DMS153 treated with DMSO at 0.1 percent for 48 hours (cell line): ENCODE measurements around the gene SYNCRIP.
"Not testable (repeated sequence)": the region's sequence is repeated elsewhere in the genome, so short reads cannot be mapped to it uniquely, and the experiment has no call there.

Experiments
- DNase-seq: peaks from one replicate; lab custom pipeline; 2025; ENCODE audit not compliant: unreplicated experiment; lab: John Stamatoyannopoulos, UW

Gene SYNCRIP

DNA sequence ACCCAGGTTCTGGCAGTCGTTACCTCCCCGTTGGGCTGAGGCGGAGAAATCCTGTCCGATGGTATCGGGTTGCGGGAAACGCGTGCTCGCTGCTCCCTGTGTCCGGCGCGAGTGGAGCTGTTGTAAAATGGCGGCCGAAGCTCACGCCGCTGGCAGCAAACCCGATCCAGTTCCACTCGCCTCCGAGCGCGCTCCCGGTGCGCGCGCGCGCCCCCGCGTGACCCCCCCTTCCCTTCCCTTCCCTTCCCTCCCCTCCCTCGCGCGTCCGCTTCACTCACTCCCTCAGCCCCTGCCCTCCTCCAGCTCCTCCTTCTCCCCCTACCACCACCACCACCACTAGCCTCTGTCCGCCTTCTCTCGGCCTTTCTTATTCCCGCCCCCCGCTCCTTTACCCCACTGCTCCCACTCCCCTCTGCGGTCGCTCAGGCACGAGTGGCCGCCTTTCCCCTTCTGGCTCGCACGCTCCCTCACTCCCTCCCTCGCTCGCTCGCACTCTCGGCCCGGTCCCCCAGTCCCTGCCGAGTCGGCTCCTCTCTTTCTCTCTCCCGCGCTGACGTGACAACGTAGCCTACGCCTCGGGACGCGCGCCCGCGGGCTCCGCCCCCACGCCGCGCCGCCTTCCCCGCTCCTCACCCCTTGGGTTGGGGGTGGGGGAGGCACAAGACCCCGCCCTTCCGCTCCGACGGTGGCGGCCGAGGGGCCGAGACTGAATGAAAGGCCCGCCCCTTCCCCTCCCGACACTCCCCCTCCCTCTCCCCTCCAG, at the start of gene SYNCRIP:
SYNCRIP (minus strand) TSS at position 113 of the 763 bp plus-strand sequence. CDS start 1,447 bp downstream, outside the sequence.
- peak; percentile 98 for DNase-seq

DNA sequence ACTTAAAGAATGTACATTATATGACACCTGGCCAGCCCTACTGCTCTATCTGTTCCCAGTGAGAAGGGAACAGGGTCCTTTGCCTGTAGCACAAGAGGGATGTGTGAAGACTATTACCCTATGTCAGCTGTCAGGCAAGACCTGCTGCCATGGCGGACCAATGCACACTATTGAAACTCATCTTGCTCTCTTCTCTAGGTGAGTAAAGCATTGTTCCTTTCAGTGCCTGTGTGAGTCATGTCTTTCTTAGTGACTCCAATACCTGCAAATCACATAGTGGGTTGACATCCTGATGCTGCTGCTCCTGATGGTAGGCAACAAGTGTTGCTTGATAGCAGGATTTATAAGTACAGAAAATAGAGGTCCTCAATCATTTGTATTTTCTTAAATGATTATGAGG, 48.8 kb upstream of the SYNCRIP start:
- DNase-seq = no peak

DNA sequence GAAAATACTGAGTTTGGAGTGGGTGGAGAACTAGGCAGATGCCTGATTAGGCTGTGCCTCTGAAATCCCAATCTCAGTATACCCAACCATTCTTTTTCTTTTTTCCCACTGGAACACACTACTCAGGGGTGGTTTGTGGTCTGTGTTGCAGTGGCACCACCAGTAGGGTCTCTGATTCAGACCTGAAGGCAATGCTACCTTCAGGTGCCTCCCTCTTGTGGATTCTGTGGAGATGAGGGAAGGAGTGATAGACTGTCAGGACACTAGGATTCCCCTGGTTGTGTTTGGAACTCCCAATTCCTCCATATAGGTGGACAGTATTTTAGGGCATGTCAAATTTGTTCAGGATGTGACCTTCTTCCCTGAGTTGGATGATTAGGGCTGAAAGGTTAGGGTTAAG, 47.4 kb upstream of the SYNCRIP start:
- DNase-seq = no peak

DNA sequence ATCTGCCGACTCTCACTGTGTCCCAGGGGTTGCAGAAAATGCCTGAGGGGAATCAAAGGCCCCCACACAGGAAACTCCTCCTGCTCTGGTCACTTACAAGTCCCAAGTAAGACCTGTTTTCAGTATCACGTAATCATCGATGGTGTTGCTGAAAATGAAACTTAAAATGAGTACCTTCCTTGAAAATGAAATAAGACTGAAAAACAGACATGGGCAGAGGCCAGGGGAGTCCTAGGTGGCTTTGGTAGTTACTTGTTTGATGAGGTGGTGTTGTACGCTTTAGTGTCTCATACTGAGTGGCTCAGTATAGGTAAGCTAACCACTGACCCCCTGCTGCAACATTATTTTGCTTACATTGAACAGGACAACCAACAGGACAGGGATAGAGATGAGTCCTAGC, 43.0 kb upstream of the SYNCRIP start:
- DNase-seq = no peak

DNA sequence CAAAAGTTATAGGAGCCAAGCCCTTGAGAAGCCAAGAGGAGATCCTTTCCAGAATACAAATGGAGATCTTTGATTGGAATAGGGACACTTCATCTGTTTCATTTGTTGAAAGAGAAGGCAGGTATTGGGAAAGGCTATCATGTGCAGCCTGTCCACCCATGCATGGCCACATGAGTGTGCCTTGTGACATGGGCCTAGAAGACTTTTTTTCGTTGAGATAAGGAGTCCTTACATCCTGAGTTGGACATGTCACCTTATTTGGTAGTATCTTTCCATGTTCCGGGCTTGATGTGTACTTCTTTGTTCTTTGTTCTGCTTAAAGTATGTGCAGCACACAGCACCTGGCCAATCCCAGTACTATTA, 42.1 kb upstream of the SYNCRIP start:
- DNase-seq = no peak

DNA sequence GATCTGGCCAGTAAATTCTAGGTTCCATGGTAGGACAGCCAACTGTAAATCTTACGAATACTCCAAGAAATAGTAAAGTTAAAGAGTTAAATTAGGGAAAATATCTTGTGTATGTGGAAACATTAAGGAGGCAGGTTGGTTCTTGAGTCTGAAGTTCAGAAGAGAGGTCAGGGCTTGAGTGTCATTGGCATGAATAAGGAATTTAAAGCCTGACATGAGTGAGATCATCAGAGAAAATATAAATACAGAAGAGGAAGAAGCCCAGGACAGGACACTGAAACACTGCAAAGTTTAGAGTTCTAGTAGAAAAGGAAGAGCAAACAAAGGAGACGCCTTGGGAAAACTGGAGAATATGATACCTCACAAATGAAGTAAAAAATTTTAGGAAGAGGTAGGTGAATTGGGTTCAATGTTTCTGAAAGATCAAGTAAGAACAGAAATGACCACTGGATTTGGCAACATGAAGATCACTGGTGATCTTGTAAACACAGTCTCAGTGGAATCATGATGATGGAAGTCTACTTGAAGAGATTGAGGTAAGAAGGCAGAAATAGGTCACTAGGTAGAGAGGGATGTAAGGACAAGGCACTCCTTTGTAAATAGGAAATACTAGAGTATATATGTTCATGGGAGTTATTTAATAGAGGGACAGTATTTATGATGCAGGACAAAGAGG, 41.6 kb upstream of the SYNCRIP start:
- no peak for DNase-seq

DNA sequence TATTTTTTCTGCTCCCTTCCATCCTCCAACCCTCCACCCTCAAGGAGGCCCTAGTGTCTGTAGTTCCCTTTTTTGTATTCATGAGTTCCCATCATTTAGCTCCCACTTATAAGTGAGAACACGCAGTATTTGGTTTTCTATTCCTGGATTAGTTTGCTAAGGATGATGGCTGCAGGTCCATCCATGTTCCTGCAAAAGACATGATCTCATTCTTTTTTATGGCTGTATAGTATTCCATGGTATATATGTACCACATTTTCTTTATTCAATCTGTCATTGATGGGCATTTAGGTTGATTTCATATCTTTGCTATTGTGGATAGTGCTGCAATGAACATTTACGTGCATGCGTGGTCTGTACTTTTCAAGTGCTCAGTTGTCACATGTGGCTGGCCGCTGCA, 39.2 kb upstream of the SYNCRIP start:
- not testable (repeated sequence) for DNase-seq

DNA sequence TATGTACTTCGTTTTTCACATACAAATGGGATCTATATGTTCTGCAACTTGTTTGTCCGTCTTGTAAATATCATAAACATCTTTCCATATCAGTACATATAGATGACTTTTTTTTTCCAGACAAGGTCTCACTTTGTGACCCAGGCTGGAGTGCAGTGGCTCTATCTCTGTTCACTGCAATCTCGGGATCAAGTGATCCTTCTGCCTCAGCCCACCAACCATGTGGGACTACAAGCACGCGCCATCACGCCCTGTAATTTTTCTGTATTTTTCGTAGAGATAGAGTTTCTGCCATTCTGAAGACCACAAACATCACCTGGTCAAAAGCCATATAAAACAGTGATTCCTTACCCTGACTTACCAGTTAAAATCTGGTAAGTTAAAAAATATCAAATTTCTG, 37.7 kb upstream of the SYNCRIP start:
- no peak for DNase-seq

DNA sequence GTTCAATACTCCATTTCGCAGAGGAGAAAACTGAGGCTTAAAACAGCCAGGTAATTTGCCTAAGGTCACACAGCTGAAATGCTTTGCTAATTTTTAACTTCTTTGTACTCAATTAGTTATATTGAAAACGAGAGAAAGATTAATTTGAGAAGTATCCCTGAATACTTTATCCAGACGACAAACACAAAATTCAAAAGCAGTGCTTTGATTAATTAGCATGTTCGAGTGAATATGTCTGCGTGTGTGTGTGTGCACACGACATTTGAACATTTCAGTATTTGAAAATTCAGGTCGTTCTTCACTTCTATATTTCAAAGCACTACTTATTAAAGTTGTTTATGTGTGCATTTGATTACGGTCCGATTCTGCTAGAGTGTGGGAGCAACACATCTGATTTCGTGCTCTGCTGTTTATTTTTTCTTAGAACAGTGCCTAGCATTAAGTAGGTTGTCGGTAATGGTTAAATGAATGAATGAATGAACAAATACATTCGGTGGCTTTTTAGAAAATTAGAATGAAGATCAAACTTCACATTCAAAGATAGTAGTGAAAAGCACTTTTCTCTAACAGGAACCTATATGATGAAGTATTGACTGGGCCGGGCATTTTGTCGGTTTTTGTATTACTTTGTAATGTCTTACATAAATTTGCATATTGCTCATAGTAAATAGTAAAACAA, 36.9 kb upstream of the SYNCRIP start:
- no peak for DNase-seq

DNA sequence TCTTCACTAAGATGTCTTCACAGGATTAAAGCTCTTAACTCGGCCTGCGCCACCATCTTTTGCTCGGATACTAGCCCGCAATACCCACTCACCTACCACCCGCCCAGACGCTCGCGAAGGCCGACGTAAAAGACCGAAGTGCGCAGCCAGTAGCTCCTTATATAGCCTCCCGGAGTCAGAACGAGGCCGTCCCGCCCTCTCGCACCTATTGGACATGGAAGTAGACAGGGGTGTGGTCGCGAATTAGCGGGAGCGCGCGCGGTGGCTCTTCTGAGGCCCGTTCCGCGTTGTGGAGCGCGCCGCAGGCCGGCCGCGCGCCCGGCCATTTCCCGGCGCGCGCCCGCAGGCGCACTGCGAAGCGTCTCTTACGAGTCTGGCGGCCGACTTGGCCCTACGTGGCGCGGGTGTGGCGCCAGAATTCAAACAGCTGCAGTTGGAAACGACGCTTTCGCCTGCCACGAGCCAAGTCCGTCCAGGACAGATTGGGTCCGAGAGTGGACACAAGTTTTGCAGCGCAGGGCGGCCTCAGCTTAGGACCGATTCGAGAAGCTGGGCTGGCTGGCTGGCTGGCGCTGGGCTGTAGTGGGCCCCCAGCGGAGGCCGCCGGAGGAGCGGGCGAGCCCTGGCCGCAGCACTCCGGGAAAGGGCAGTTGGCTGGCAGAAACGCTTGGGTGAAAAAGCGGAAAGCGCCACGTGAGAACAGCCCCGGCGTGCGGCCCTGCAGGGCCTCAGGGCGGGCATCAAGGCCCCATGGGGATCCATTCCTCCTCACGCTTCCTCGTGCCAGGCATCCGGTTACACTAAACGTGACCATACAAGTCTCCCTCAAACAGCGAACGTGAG, 36.1 kb upstream of the SYNCRIP start:
- peak; percentile 99 for DNase-seq

DNA sequence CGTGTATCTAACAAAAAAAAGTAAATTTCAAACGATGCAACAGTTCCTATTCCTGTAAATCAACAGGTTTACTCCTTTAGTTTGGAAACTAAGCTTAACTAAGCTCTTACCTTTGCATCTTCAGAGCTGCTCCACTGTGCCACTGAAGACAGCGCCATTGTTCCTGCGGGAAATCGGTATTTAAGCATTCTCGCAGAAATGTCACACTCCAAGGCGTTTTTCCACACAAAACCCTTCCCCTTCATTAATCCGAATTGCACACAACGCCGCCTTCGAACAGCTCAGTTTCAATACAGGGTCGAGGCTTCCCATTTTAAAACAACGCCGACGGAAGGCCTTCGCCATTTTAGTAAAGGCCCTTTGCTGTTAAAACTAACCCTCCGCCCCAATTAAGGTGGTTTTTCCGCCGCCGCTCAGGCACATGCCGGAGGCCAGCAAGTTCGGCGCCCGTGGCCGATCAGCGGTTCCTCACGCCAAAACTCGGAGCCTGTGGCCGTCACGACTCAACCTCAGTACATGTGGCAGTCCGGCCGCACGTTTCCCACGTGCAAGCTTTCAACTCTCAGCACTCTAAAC, 35.4 kb upstream of the SYNCRIP start:
- no peak for DNase-seq

DNA sequence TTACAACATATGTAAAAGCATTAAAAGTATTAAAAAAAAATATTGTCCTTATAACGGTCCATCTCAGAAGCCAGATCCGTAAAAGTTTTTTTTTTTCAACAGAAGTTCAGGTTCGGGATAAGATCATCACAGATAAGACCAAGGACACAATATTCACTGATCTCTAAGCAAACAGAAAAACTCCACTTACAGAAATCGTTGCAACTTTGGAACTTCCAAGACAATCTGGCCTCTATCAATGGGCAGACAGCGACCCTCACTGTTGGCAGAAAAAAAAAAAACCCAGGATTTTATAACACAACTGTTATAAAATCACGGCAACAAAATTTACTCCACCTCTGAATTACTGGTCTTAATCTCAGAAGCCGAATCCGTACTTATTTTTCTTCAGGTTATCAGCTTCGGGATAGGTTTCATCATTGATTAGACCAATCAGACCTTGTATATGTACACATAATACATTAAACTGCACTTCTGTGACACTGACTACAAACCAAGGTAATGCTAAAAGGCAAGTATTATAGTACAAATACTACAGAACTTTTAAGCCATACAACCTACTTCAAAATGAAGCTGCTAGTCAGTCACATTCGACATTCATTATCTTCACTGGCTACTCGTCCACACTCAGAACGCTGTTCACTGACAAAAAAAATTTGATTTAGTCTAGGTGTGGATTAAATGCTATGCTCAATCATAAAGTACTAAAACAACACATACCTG, 34.7 kb upstream of the SYNCRIP start:
- DNase-seq = no peak

DNA sequence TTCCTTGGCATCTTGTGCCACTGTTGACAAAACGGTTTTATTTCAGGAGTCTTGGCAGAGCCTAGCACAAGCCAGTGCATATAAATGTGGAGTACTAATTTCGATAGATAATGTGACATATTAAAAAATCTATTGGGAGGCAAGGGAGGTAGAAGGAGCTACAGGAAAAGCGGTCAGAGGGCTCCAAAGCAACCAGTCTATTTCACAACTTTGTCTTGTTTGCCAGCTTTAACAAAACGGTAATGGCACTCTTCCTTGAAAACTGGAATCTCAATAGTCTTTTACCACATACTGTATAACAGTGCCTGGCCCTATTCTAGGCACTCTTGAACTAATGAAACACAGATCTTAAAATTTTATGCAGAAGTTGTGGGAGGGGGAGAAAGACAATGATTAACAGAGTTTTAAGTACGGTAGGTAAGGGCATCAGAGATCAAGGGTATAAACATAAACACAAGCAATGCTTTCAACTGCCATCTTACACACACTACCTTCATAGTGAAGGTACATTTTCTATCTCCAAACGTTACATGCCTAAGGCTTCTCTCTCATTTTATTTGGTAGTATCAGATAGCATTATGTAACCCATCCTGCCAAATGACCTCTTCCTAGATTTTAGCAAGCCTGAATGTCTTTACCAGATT, 33.5 kb upstream of the SYNCRIP start:
- DNase-seq = no peak

DNA sequence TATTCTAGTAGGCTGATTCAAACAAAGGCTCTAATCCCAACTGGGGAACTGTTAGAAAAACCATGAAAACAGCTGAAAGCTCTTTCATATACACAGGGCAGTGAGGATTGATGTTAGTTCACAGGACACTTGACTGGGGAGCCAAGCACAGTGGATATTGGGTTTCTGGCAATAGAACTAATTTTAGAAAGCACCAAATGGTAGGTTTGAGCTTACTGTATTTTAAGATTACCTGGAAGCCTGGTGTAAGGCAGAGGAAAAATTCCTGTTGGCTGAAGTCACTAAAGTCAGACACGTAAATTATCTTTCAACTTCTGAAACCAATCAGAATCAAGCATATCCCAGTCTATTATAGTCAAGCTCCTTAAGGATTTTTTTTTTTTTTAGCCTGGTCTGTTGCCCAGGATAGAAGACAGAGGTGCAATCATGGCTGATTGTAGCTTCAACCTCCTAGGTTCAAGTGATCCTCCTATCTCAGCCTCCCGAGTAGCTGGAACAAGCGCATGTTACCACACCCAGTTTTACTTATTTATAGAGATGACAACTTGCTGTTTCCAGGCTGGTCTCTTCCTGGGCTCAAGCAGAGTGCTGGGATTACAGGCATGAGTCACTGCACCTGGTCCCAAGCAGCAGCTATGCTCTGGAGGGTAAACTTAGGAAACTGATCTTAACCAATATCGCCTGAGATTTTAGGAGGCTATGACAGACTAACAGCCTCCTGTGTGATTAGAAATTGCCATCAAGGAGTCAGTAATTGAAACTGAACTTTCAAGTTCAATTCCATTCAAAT, 32.5 kb upstream of the SYNCRIP start:
- no peak for DNase-seq

DNA sequence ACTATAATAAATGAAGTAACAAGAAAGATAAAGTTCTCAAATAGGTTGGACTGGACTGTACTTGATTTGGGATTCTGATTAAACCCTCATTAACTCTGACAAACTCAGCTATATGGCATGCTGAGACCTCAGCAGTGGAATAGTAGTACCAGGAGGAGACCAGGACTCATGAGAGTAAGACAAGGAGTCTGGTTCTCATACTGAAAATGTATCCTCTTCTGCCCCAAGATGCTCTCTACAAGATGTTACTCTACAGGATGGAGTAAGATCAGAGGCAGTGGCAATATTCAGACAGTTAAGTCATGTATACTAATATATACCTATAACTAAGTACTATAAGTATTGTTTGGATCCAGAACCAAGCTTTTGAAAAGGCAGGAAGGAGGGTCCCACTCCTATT, 31.9 kb upstream of the SYNCRIP start:
- no peak for DNase-seq

DNA sequence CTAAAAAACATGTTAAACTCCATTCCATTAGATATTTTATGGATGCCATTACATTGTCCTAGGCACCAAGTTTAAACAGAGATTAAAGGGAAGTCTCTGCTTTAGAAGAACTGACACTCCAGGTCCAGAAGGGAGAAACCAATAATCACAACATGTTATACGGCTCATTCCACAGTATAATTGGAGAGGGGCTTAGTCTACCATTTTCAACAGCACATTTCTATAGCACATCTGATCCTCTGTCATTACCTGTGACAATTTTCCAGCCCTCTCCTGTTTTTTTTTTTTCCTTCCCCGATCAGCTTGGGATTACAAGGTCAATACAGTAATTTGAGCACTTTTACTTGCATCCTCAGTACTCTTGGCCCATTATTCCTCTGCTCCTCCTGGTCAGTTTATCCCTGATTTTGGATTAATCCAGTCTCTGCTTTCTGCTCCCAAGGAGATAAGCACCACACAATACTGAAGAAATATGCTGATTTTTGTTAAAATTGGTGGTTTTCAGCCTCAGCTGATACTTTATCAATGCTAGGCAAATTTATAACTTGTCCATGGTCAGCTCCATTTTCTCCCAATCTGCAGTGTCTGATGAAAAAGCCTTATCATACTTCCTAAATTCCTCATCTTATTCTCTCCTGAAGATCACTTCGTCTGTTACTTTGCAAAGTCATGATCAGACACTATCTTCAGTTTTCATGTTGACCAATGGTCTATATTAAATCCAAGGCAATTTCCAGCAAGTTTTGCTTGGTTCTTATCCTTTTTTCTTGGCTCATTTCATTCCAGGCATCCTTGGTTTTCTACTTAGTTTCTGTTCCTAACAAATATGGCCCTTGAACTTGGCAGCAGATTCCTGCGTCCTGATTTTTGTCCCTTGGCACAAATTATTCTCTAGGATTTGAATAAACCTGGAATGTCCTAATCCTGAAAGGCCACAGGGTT, 30.8 kb upstream of the SYNCRIP start:
- DNase-seq = no peak

DNA sequence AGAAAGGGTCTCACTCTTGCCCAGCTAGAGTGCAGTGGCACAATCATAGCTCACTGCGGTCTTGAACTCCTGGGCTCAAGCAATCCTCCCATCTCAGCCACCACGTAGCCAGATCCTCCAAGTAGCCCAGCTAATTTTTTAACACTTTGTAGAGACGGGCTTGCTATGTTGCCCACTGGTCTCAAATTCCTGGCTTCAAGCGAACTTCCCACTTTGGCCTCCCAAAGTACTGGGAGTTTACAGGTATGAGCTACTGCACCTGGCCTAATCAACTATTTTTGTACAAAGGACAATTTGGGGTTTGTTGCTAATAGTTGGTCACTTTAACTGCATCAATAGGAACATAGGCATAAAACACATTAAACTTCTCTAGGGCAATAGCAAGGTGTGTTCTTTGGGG, 29.9 kb upstream of the SYNCRIP start:
- DNase-seq = no peak

DNA sequence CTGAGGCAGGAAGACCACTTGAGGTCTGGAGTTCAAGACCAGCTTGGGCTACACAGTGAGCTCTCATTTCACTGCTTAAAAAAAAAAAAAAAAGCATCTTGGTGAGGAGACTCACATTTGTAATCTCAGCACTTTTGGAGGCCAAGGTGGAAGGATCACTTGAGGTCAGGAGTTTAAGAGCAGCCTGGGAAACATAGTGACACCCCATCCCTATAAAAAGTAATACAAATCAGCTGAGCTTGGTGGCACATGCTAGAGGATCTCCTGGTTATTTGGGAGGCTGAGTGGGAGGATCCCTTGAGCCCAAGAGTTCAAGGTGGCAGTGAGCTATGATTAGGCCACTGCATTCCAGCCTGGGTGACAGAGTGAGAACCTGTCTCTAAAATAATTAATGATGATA, 29.4 kb upstream of the SYNCRIP start:
- DNase-seq = no peak
